NCI-H2227 (cell line): Measurements from ENCODE around the gene OSTN.

Source experiments
- DNase-seq: peaks from one replicate; lab custom pipeline; 2025; ENCODE audit not compliant: unreplicated experiment; lab: John Stamatoyannopoulos, UW

OSTN gene

GRCh38 chr3:191306428-191306827 lies 107.4 kb downstream of the OSTN start:
- no peak for DNase-seq

GRCh38 chr3:191307341-191307740 lies 108.3 kb downstream of the OSTN start:
- DNase-seq, result no peak

- no peak for DNase-seq
Observed at GRCh38 chr3:191313296-191313695, 114.3 kb downstream of the OSTN start.

- no peak for DNase-seq
Observed at GRCh38 chr3:191314109-191314728, 115.2 kb downstream of the OSTN start.
